HUES48 (cell line): ENCODE results near the gene RPTOR.

Source experiments
- H3K27ac ChIP-seq: one replicate; pipeline ENCODE4 v1.7.0; 2013; ENCODE audit warnings: low read depth, low read length, inconsistent platforms
- H3K27me3 ChIP-seq: 2 replicates; pipeline ENCODE4 v1.6.1; 2013; ENCODE audit warnings: mild to moderate bottlenecking, low read length; ENCODE audit not compliant: control insufficient read depth, insufficient read depth
- H3K36me3 ChIP-seq: 2 replicates; pipeline ENCODE4 v1.6.1; 2013; ENCODE audit warnings: low read length; ENCODE audit not compliant: control insufficient read depth, insufficient read depth
- H3K4me1 ChIP-seq: 2 replicates; pipeline ENCODE4 v1.6.1; 2013; ENCODE audit warnings: mild to moderate bottlenecking, low read length; ENCODE audit not compliant: control insufficient read depth, insufficient read depth
- H3K4me3 ChIP-seq: 2 replicates; pipeline ENCODE4 v1.5.1; 2013; ENCODE audit warnings: mild to moderate bottlenecking, low read depth, low read length
- H3K9ac ChIP-seq: 2 replicates; pipeline ENCODE4 v1.6.1; 2013; ENCODE audit warnings: mild to moderate bottlenecking, low read depth, low read length, moderate library complexity
- H3K9me3 ChIP-seq: 2 replicates; pipeline ENCODE4 v1.6.1; 2013; ENCODE audit warnings: low read length; ENCODE audit not compliant: control insufficient read depth, insufficient read depth

Gene RPTOR

DNA sequence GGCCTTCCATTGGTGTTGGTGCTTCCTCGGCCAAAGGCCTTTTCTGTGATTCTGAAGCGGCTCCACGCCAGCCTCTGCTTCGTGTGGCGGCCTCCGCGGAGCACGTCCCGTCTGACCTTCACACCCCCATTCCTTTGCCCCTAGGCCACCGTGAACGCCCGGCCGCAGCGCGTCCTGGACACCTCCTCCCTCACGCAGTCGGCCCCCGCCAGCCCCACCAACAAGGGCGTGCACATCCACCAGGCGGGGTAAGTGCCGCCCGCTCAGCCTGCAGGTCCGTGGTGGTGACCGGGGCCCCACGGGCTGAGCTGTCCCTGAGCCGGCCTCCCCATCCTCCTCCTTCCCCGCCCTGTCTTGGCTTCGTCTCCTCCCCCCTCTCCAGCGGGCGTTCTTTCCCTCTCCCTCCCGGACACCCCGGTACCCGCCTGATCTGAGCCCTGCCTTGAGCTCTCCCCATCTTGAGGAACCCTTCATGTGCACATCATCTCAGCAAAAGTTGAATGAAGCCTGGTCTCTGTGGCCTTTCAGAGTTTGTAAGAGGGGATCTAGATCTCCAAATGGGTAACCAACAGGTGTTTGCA, 378.0 kb downstream of the RPTOR start:
- Histone ChIP-seq H3K4me3 (no peak overlapping the region), H3K9ac (no peak overlapping the region), H3K36me3 (peaks cover 19% of the 10 kb centered on the region; the same call in 1 of the 2 replicates), H3K4me1 (peaks cover 18% of the 10 kb centered on the region), H3K9me3 (no peaks in the 10 kb centered on the region), H3K27me3 (peaks cover 28% of the 10 kb centered on the region), H3K27ac (no peak overlapping the region)

DNA sequence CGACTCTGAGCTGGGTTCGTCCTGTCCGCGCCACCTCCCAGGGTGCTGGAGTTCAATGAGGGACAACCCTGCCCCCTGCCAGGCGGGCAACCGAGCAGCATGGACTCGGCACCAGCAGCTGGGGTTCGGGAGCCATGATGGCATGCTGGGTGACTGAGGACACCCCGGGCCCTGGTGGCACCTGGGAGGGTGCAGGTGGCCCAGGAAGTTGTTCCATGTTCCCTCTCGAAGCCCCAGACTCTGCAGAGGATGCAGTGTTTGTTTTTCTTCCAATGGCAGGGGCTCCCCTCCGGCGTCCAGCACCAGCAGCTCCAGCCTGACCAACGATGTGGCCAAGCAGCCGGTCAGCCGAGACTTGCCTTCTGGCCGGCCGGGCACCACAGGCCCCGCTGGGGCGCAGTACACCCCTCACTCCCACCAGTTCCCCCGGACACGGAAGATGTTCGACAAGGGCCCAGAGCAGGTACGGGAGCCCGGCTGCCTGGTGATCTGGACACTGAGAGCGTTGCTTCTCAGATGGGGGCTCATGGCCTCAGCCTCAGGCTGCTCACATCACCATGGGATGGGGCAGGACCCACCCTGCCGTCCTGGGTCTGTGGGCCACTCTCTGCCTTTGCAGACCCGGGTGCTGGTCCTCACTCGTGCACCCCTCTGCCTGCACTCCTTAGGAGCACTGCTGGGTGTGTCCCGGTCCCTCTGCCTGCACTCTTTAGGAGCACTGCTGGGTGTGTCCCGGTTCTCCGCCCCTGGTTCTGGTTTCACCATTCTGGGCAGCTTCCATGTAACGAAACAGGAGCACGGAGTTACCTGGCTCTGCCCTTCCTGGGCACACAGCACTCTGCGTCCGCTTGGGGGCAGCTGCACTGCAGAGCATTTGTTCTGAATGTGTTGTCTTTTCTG, 378.8 kb downstream of the RPTOR start:
- Histone ChIP-seq H3K36me3 (peaks cover 15% of the 10 kb centered on the region; the same call in 1 of the 2 replicates), H3K4me1 (peaks cover 21% of the 10 kb centered on the region), H3K4me3 (no peak overlapping the region), H3K9ac (no peak overlapping the region), H3K27me3 (peaks cover 36% of the 10 kb centered on the region), H3K9me3 (no peaks in the 10 kb centered on the region), H3K27ac (no peak overlapping the region)

DNA sequence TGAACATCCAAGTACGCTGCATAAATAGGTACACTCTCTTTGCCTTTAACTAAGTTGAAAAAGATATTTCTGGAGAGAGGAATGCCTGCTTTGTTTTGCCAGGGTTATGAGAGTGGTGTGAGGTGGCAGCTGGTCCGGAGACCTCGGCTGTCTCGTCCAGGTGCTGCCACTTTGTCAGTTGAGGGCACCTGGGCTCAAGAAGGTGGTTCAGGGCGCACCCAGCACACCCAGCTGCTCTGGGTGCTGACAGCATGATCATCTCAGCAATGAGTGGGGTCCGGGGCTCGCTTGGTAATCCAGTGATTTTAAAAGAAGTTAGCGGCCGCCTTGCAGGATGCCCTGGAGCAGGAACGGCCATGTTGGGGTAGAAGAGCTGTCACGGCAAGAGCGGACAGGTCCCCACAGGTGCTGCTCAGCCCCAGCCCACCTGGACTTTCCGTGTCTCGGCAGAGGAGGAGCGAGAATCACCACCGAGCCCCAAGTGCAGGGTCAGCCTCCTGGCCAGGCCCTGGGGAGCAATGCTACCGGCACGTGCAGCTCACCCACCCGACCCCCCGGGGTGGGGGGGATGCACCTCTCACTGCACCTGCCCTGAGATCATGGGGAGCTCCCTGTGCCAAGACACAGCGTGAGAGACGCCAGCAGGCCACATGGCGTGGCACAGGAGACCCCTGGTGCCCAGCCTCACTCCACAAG, 379.6 kb downstream of the RPTOR start:
- Histone ChIP-seq H3K4me3 (no peak overlapping the region), H3K9ac (no peak overlapping the region), H3K9me3 (no peaks in the 10 kb centered on the region), H3K4me1 (peaks cover 21% of the 10 kb centered on the region), H3K27ac (no peak overlapping the region), H3K27me3 (peaks cover 44% of the 10 kb centered on the region), H3K36me3 (peaks cover 15% of the 10 kb centered on the region; the same call in 1 of the 2 replicates)

DNA sequence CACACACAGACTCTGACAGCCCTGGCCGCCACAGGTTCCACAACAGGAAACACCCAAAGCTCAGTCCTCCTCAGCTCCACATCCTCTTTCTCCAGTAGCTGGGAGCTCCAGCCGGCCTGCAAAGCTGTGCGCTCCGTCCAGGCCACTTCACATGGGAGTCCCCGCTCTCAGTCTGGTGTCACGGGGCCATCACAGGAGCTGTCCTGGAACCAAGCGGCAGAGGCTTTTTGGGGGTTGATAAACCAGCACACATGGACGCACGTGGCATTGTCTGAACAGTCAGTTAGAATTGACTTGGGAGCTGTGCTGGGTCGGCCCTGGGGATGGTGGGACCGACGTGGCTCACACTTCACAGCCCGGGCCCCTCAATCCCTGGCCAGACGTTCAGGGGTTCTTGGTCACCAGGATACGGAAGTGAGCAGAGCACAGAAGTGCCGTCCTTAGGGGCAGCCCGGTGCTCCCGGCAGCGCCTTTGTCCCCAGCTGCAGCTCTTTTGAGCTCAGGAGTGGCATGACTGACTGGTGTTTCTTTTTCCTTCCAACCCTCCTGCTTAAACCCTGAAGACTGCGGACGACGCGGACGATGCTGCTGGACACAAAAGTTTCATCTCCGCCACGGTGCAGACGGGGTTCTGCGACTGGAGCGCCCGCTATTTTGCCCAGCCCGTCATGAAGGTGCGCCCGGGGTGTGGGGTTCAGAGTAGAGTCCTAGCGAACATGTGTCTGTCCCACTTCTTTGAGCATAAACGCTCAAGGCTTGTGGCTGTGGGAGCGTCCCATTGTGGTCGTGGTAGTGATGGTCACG, 380.4 kb downstream of the RPTOR start:
- Histone ChIP-seq H3K4me3 (no peak overlapping the region), H3K36me3 (peaks cover 15% of the 10 kb centered on the region; the same call in 1 of the 2 replicates), H3K9me3 (no peaks in the 10 kb centered on the region), H3K9ac (no peak overlapping the region), H3K27ac (no peak overlapping the region), H3K27me3 (peaks cover 51% of the 10 kb centered on the region), H3K4me1 (peaks cover 21% of the 10 kb centered on the region)

DNA sequence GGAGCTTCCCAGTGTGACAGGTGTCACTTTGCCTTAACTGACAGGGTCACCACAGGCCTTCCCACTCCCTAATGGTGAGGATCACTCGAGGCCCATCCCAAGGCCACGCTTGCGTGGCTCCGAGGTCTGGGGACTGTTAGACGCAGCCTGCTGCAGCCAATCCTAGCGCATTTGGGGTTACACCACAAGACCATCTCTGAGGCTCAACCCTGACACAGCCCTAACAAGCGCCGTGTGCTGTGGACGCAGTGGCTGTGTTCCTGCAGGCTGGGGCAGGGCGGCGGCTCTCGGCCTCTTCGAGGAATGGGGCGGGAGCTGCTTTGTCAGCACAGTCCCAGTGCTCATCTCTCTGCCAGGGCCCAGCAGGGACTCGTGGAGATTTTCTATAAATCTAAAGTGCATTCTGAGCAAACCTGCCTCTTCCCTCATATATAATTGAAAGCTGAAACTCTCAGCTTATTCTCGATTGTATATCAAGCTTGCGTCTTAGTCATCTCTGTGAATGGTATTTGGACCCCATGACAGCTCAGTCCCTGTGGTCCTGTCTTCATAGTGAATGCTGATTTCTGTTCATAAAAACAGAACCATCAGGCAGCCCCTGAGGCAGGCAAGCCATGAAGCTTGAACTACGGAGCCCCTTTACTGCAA, 381.2 kb downstream of the RPTOR start:
- Histone ChIP-seq H3K4me1 (peaks cover 21% of the 10 kb centered on the region), H3K9ac (no peak overlapping the region)

DNA sequence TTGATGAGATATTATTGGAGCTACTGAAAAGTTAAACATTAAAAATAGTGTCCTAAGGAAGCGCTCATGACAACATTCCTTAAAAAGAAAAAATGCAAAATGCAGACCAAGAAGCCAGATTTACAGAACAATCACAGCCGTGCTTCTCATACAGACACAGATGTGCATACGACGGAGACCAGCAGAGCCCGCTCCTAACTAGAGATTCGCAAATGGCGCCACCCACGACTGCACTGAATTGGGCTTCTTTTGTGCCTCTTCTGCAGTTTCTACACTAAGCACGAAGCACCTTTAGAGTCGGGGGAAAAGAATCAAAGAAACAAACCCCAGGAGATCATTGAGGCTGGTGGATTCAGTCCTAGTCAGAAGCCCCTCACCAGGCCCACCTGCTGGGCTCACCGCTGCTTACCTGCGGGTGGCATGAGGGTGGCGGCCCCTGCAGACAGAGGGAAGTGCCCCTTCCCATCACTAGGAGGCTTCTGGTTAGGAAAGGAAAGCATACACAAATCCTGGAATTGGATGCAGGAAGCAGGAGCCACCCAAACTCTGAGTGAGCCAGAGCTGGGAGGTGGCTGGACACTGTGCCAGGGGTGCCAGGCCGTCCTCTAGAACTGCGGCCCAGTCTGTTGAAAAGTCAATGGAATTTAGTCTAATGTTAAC, 382.1 kb downstream of the RPTOR start:
- Histone ChIP-seq H3K27ac (peak overlapping the region; percentile 2), H3K9ac (no peak overlapping the region), H3K36me3 (peaks cover 15% of the 10 kb centered on the region; the same call in 1 of the 2 replicates)

More for the DNA sequence above, 381.2 kb downstream of the RPTOR start:
- peaks cover 15% of the 10 kb centered on the region; the same call in 1 of the 2 replicates for H3K36me3 ChIP-seq
- peaks cover 59% of the 10 kb centered on the region for H3K27me3 ChIP-seq
- H3K4me3 ChIP-seq: no peak overlapping the region
- H3K27ac ChIP-seq: no peak overlapping the region
- no peaks in the 10 kb centered on the region for H3K9me3 ChIP-seq

DNA sequence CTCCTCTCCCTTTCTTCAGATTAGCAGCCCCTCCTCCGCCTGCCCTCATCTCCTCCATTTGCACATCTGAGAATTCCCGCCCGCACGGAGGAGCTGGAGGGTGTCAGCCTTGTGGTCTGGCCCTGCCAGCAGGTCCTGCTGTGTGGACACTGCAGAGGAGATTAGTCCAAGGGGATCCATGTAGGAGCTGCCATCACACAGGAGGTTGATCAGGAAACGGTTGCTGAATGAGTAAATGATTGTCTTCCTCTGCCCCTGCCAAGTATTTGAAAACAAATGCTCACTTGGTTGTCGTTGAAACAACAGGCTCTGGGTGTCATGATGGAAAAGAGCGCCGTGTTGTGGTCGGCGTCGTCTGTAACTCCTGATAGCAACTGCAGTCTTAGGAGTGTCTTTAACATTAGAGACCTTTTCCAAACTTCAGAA, 383.2 kb downstream of the RPTOR start:
- no peak overlapping the region for H3K27ac ChIP-seq
- no peaks in the 10 kb centered on the region for H3K9me3 ChIP-seq
- H3K27me3 ChIP-seq: peaks cover 68% of the 10 kb centered on the region

More for the DNA sequence above, 382.1 kb downstream of the RPTOR start:
- peaks cover 68% of the 10 kb centered on the region for H3K27me3 ChIP-seq
- no peak overlapping the region for H3K4me3 ChIP-seq
- H3K4me1 ChIP-seq: peaks cover 24% of the 10 kb centered on the region
- no peaks in the 10 kb centered on the region for H3K9me3 ChIP-seq

DNA sequence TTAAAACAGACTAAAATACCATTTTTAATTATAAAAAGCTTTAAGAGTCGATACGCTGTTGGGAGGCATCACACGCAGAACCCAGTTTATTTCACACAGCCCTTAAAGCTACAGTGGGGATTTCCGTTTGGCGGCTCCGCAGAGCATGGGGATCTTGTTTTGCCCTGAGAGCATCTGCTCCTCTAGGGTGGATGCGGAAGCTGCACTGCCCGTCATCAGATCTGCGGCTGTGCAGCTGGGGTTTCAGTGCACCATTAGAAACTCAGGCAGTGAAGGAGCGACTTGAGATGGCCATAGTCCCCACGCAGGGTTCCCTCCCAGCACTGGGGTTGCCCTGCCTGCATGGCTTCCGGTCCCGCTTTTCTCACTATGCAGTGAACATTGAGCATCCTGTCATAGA, 384.8 kb downstream of the RPTOR start:
- peaks cover 29% of the 10 kb centered on the region for H3K4me1 ChIP-seq
- no peaks in the 10 kb centered on the region for H3K9me3 ChIP-seq
- H3K9ac ChIP-seq: no peak overlapping the region
- H3K36me3 ChIP-seq: peaks cover 12% of the 10 kb centered on the region; the same call in 1 of the 2 replicates
- no peak overlapping the region for H3K4me3 ChIP-seq
- no peak overlapping the region for H3K27ac ChIP-seq
- peaks cover 68% of the 10 kb centered on the region for H3K27me3 ChIP-seq

More for the DNA sequence above, 383.2 kb downstream of the RPTOR start:
- Histone ChIP-seq H3K4me3 (no peak overlapping the region), H3K9ac (no peak overlapping the region), H3K36me3 (peaks cover 15% of the 10 kb centered on the region; the same call in 1 of the 2 replicates), H3K4me1 (peaks cover 29% of the 10 kb centered on the region)

DNA sequence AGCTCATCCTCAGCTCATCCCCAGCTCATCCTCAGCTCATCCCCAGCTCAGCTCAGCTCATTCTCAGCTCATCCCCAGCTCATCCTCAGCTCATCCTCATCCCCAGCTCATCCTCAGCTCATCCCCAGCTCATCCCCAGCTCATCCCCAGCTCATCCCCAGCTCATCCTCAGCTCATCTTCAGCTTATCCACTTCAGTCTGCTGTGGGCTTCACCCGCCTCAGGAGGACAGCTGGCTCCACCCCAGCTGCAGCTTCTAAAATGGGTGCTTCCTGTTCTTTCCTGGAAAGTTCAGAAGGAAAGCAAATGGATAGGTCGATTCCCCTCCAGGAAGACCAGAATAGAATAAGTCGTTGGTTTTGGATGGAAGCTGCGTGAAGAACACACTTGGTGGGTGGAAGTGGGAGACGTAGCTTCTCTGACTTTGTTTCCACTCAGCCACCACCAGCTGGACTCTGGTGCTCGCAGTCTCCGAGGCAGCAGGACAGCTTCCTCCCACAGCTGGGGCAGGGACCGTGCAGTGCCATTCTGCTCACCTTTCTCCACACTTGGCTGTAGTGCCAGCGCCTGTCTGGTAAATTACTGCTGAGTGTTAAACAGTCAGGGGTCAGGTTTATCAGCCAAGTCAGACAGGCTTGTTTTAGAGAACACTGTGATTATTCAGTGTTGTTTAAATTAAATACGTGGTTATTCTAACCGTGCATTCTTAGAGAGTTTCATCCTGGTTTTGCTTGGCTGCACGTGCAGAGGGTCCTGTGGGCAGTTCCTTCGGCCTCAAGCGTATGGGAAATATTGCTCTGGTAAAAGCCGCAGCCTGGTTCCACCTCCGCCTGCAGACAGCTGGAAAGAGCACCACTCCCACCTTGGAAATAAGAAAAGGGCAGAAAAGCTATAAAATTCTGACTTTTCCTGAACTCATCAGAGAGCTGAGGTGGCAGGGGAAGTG, 386.0 kb downstream of the RPTOR start:
- Histone ChIP-seq H3K9me3 (no peaks in the 10 kb centered on the region), H3K4me1 (peaks cover 29% of the 10 kb centered on the region), H3K27ac (no peak overlapping the region), H3K27me3 (peaks cover 57% of the 10 kb centered on the region), H3K4me3 (no peak overlapping the region), H3K9ac (no peak overlapping the region), H3K36me3 (peaks cover 4% of the 10 kb centered on the region; the same call in 1 of the 2 replicates)
